ENCODE measurements around the gene GRIK3.
"Not testable (repeated sequence)": the region's sequence is repeated elsewhere in the genome, so short reads cannot be mapped to it uniquely, and the experiment has no call there.

Gene GRIK3

DNA sequence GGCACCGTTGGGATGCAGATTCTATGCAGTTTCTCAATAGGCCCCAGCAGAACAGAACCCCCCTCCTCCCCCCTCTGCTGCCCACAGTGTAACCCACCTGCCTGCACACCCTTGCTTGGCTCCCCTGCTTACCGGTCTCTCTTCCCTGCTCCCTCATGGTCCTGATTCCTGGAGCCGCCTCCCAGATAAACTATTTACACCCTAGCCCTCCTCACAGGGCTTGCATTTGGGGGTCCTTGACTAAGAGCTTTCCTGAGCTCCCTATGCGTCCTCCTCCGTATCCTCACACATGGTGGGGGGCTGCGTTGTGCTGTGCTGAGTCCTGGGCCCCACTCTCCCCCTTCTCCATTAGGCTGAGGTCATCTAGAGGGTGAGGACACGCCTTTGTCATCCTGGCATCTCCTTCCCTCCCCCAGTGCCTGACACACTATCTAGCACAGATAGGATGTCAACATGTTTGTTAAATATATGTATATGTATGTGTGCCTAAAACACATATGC is 121.9 kb downstream of the GRIK3 start:
- FAIRE-seq (no peak), DNase-seq (ENCODE audit: insufficient read length, low spot score) (no peak)
- TF ChIP-seq, protein P1, sequence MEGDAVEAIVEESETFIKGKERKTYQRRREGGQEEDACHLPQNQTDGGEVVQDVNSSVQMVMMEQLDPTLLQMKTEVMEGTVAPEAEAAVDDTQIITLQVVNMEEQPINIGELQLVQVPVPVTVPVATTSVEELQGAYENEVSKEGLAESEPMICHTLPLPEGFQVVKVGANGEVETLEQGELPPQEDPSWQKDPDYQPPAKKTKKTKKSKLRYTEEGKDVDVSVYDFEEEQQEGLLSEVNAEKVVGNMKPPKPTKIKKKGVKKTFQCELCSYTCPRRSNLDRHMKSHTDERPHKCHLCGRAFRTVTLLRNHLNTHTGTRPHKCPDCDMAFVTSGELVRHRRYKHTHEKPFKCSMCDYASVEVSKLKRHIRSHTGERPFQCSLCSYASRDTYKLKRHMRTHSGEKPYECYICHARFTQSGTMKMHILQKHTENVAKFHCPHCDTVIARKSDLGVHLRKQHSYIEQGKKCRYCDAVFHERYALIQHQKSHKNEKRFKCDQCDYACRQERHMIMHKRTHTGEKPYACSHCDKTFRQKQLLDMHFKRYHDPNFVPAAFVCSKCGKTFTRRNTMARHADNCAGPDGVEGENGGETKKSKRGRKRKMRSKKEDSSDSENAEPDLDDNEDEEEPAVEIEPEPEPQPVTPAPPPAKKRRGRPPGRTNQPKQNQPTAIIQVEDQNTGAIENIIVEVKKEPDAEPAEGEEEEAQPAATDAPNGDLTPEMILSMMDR (IDR thresholded peaks at IDR 0.05; ENCODE audit: insufficient read depth, missing control alignments): no peak

DNA sequence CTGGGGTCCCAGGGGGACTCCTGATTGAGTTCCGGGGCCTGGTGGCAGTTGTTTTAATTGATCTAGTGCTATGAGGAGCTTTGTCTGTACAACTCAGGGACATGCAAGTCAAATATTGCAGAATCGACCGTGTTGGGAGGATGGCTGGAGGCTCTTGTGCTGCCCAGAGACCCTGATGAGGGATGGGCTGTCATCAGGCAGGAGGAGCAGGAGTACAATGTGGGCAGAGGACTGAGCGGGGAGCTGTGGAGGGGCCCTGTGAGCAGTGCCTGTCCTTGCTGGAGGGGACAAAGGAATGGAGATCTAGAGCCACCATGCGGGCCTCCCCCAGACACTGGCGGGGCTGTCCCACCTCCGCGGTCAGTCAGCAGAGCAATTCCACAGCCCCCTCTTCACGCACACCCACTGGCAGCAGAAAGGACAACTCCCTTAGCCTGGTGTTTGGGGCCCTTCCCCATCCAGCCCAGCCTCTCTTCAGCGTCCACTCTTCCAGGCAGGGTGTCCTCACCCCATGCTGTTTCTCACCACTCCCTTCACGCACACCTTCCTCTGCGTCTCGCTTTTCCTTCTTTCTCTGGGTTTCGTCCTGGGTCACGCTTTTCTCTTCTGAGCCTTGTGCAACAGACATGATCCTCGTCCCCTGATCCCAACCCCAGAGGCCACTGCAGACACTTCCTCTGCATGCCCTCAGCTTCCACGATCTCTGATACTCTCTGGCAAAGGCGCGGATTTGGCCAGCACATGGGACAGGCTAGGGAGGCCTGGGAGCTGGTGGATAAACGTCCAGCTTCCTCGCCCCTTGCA is 122.6 kb downstream of the GRIK3 start:
- TF ChIP-seq, protein P1 (IDR thresholded peaks at IDR 0.05; ENCODE audit: insufficient read depth, missing control alignments): no peak
- FAIRE-seq (no peak), DNase-seq (ENCODE audit: insufficient read length, low spot score) (no peak)

DNA sequence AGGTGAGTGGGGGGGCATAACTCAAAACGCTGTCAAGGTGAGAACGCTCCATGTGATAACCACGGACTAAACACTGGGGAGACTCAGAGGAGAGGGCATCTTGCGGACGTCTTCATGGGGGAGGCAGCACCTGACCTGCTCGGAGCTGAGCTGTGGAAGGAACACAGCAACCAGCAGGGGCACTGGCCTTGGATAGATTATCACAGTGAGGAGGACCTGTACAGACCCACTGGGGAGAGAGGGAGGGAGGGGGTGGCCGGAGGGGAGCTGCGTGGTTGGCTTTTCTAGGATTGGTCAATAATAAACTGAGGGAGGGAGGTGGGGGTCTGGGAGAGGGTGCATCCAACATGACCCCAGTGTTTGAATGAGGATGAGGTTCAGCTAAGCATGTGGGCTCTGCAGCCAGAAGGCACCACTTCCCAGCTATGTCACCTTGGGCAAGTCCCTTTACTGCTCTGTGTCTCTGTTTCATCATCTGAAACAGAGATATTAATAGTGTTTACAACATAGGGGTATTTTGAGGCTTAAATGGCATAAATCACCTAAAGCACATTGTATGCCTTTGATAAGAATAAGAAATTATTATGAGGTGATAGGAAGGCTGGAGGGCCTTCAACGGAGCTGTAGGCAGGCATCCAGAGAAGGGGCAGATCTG is 123.3 kb downstream of the GRIK3 start:
- DNase-seq (ENCODE audit: insufficient read length, low spot score) (no peak), FAIRE-seq (no peak)
- TF ChIP-seq, protein P1 (IDR thresholded peaks at IDR 0.05; ENCODE audit: insufficient read depth, missing control alignments): no peak

DNA sequence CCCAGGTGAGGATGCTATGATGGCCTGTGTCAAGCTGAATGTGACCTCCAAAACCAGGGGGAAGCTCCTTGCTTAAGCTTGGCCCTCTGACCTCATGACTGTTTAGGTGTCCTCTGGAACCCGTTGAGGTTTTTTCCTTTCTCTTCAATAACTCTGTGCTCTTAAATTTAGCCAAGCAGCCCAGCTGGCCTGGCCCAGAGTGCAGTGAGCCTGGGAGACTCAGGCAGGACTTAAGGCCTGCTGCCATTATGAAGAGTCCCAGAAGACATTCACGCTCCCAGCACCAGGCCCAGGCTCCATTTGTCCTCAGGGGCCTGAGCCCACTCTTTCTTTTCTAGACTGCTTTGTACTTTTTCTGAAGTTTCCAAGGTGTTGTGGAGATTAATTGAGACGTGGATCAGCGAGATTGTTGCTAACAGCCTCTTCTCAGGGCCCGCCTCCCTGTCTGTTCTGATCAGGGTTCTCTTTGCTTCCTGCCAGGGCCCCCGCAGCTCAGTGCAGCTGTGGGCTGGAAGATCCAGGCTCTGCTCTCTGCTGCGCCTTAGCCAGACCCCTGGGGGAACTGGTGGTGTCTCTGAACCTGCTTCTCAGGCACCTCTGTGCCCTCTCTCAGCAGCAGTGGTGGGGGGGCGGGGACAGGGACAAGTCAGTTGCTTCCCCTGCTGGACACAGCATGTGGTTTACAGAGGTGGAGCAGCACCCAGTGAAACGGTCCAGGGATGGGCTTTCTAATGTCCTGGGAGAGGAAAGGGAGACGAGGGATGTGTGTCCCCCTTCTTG is 124.2 kb downstream of the GRIK3 start:
- DNase-seq (ENCODE audit: insufficient read length, low spot score) (no peak), FAIRE-seq (no peak)
- TF ChIP-seq, protein P1 (IDR thresholded peaks at IDR 0.05; ENCODE audit: insufficient read depth, missing control alignments): no peak

DNA sequence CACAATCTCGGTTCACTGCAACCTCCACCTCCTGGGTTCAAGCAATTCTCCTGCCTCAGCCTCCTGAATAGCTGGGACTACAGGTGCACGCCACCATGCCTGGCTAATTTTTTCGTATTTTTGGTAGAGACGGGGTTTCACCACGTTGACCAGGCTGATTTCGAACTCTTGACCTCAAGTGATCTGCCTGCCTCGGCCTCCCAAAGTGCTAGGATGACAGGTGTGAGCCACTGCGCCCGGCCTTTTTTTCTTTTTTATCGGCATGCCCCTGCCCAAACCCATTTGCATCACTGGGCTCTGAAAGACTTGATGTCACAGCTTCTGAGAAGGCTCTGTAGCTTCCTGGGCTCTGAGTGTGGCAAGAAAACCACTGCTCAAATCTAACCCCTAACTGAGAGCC is 125.0 kb downstream of the GRIK3 start:
- not testable (repeated sequence) for DNase-seq (ENCODE audit: insufficient read length, low spot score); FAIRE-seq

DNA sequence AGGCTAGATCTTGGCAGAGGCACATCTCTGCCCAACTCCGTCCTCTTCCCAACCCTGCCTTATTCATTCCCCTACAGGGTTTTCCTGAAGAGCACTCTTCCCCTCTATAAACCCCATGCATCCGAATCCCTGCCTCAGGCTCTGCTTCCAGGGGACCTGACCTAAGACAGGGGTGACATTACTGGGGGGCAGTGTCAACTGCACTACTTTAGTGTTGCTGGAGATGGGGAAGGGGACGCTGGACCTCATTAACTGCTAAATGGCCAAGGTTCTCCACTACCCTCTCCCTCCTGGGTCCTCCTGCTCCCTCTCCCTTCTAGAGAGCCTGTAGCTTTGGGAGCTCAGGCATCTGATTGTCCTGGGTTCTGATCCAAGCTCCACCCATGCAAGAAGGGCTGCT is 126.2 kb downstream of the GRIK3 start:
- DNase-seq (ENCODE audit: insufficient read length, low spot score) (no peak), FAIRE-seq (no peak)
- TF ChIP-seq, protein P1 (IDR thresholded peaks at IDR 0.05; ENCODE audit: insufficient read depth, missing control alignments): no peak

DNA sequence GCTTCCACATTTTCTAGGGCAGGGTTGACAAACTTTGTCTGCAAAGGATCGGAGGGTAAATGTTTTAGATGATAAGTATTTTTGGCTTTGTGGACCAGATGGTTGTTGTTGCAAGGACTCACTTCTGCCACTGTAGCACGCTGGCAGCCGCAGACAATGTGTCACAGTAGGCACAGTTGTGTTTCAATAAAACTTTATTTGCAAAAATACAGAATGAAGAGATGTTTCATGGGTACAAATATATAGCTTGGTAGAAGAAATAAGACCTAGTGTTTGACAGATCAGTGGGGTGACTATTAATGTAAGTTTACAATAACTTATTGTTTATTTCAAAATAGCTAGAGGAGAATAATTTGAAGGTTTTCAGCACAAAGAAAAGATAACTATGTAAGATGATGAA is 127.8 kb downstream of the GRIK3 start:
- DNase-seq (ENCODE audit: insufficient read length, low spot score) (no peak), FAIRE-seq (peak; percentile 41)
- TF ChIP-seq, protein P1 (IDR thresholded peaks at IDR 0.05; ENCODE audit: insufficient read depth, missing control alignments): no peak
